Measurements from ENCODE around the gene AGO3. TPM values are rescaled to one million over a fixed set of nuclear protein-coding genes. Genes with fewer than 3 reads are reported as not detected.
A peak's percentile ranks its signal among the peaks of the same experiment; 100 is the strongest.

The AGO3 gene
- total RNA-seq, 1 experiment from 2014 or later, result 39.4 TPM

GRCh38 chr1:35931446-35932157 is 697 bp downstream of the AGO3 start:
- ATAC-seq, result peak; percentile 28; the same call in 1 of the 2 replicates
- intact Hi-C loops (cut with micrococcal nuclease; ENCODE audit: unreplicated experiment), result no loop called here
- CTCF ChIA-PET, result no interaction called here

GRCh38 chr1:35932158-35932636 is 1.3 kb downstream of the AGO3 start:
- ATAC-seq (no peak), DNase-seq (ENCODE audit: low read depth, low spot score) (no peak)
- no peak for TF ChIP-seq SIN3A (IDR thresholded peaks at IDR 0.05; ENCODE audit: borderline replicate concordance, insufficient read depth, low read depth, low read length)
- no peak for TF ChIP-seq CTCF (IDR thresholded peaks at IDR 0.05)
- no peak for TF ChIP-seq TCF7L2 (IDR thresholded peaks at IDR 0.05; ENCODE audit: low read depth, low read length)
- TF ChIP-seq POLR2AphosphoS5 (IDR thresholded peaks at IDR 0.05; ENCODE audit: low read depth, low read length), result no peak
- TF ChIP-seq REST (IDR thresholded peaks at IDR 0.05; ENCODE audit: insufficient read depth in 1 of 2, low read depth in 2 of 2, low read length in 1 of 2), result no peak
- peaks cover 7% of the 10 kb centered on the region for H3K36me3 ChIP-seq (ENCODE audit: control insufficient read depth, insufficient read depth, low read length)
- in situ Hi-C loops (cut with HindIII; ENCODE audit: low pct_unique_long_range_greater_than_20kb, low sequenced_read_pairs), result no loop called here
- no peaks in the 10 kb centered on the region for H3K27me3 ChIP-seq (ENCODE audit: control insufficient read depth, insufficient read depth, low read length)
- ChIA-PET POLR2A (no interaction called here), CTCF (no interaction called here)
- H3K4me1 ChIP-seq (ENCODE audit: control insufficient read depth, insufficient read depth, low read length), result peaks cover 27% of the 10 kb centered on the region
- H3K4me3 ChIP-seq (ENCODE audit: low read depth in 2 of 2, low read length in 2 of 2), result peak overlapping the region; percentile 83 to 98
- H3K9me3 ChIP-seq (ENCODE audit: control insufficient read depth, insufficient read depth, low read depth, low read length), result no peaks in the 10 kb centered on the region
- intact Hi-C loops (cut with micrococcal nuclease; ENCODE audit: unreplicated experiment), result no loop called here
- BruUV-seq (replicated peaks), result TSS peak; percentile 73
- H3K27ac ChIP-seq (ENCODE audit: low read length), result peak overlapping the region; percentile 96

More at GRCh38 chr1:35931446-35932157, 697 bp downstream of the AGO3 start:
- Histone ChIP-seq H3K27ac (ENCODE audit: low read length) (peak overlapping the region; percentile 96), H3K36me3 (ENCODE audit: control insufficient read depth, insufficient read depth, low read length) (peaks cover 7% of the 10 kb centered on the region), H3K4me1 (ENCODE audit: control insufficient read depth, insufficient read depth, low read length) (peaks cover 27% of the 10 kb centered on the region), H3K4me3 (ENCODE audit: low read depth in 2 of 2, low read length in 2 of 2) (peak overlapping the region; percentile 83 to 98), H3K27me3 (ENCODE audit: control insufficient read depth, insufficient read depth, low read length) (no peaks in the 10 kb centered on the region), H3K9me3 (ENCODE audit: control insufficient read depth, insufficient read depth, low read depth, low read length) (no peaks in the 10 kb centered on the region)
- BruUV-seq (replicated peaks), result no TSS peak
- POLR2A ChIA-PET, result no interaction called here
- TF ChIP-seq POLR2AphosphoS5 (IDR thresholded peaks at IDR 0.05; ENCODE audit: low read depth, low read length) (no peak), REST (IDR thresholded peaks at IDR 0.05; ENCODE audit: insufficient read depth in 1 of 2, low read depth in 2 of 2, low read length in 1 of 2) (no peak), SIN3A (IDR thresholded peaks at IDR 0.05; ENCODE audit: borderline replicate concordance, insufficient read depth, low read depth, low read length) (no peak), TCF7L2 (IDR thresholded peaks at IDR 0.05; ENCODE audit: low read depth, low read length) (no peak), CTCF (IDR thresholded peaks at IDR 0.05) (no peak)
- peak; percentile 15 for DNase-seq (ENCODE audit: low read depth, low spot score)
- in situ Hi-C loops (cut with HindIII; ENCODE audit: low pct_unique_long_range_greater_than_20kb, low sequenced_read_pairs), result no loop called here

Data from Panc1 (cell line).